ENCODE data around the gene VASH1. TPM values are rescaled to one million over a fixed set of nuclear protein-coding genes. Genes with fewer than 3 reads are reported as not detected.
"Not testable (repeated sequence)": the region's sequence is repeated elsewhere in the genome, so short reads cannot be mapped to it uniquely, and the experiment has no call there.

VASH1 gene
- polyA plus RNA-seq, 1 experiment = 5.0 TPM

DNA sequence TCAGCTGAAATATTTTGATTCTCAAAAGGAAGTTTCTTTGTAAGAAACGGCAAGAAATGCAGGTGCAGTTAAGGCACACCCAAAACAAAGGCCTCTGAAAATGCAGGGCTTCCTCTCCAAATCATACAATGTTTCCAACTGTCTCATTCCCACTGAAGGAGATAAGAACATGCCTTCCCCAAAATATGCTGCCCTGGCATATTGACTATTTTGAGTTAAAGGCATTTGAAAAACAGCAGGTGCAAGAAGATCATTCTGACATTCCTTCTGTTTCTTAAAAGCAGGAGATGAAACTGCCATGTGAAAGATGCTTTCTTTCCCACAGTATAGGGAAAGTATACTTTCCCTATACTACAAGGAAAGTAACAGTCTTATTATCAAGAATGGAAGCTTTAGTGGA is 33.4 kb upstream of the VASH1 start:
- ChIA-PET POLR2A (no interaction called here), CTCF (interaction anchor here (1.2 to 2.9 kb wide), 2 partner anchors 17 to 57 kb away, joined by 3 to 15 read pairs; no protein-coding TSS in a partner anchor)
- Histone ChIP-seq H3K4me3 (ENCODE audit: low read depth, low read length) (no peak overlapping the region), H3K27ac (ENCODE audit: low read depth, low read length) (no peak overlapping the region), H3K9me3 (ENCODE audit: control insufficient read depth, insufficient read depth, low read length) (no peaks in the 10 kb centered on the region), H3K27me3 (ENCODE audit: control insufficient read depth, insufficient read depth, low read length) (no peaks in the 10 kb centered on the region)
- TF ChIP-seq, protein P1, sequence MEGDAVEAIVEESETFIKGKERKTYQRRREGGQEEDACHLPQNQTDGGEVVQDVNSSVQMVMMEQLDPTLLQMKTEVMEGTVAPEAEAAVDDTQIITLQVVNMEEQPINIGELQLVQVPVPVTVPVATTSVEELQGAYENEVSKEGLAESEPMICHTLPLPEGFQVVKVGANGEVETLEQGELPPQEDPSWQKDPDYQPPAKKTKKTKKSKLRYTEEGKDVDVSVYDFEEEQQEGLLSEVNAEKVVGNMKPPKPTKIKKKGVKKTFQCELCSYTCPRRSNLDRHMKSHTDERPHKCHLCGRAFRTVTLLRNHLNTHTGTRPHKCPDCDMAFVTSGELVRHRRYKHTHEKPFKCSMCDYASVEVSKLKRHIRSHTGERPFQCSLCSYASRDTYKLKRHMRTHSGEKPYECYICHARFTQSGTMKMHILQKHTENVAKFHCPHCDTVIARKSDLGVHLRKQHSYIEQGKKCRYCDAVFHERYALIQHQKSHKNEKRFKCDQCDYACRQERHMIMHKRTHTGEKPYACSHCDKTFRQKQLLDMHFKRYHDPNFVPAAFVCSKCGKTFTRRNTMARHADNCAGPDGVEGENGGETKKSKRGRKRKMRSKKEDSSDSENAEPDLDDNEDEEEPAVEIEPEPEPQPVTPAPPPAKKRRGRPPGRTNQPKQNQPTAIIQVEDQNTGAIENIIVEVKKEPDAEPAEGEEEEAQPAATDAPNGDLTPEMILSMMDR (IDR thresholded peaks at IDR 0.05; ENCODE audit: low read depth, low read length) = no peak
- no peak for DNase-seq (ENCODE audit: low read depth, low spot score)

DNA sequence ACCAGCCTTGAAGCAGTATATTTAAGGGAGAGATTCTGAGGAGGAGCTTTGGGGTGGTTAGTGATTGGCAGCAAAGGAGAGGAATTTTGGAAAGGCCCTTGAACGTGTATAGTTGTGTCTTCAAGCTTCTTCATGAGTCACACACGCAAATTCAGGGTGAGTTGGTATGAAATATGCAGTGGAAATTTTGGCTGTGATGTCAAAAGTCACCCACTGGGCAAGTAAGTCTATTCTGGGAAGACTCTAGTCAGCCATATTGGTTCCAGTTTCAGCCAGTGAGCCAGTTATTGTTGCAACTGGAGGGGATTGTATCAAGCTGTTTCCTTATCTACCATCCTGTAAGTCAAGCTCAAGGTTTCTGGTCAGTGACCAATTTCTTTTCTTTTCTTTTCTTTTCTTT is 32.0 kb upstream of the VASH1 start:
- CTCF ChIA-PET = interaction anchor here (2.9 kb wide), 1 partner anchor 19 kb away, joined by 15 read pairs; no protein-coding TSS in a partner anchor
- Histone ChIP-seq H3K27ac (ENCODE audit: low read depth, low read length) (no peak overlapping the region), H3K4me3 (ENCODE audit: low read depth, low read length) (no peak overlapping the region), H3K9me3 (ENCODE audit: control insufficient read depth, insufficient read depth, low read length) (no peaks in the 10 kb centered on the region), H3K27me3 (ENCODE audit: control insufficient read depth, insufficient read depth, low read length) (no peaks in the 10 kb centered on the region)
- no peak for DNase-seq (ENCODE audit: low read depth, low spot score)
- TF ChIP-seq, protein P1 (IDR thresholded peaks at IDR 0.05; ENCODE audit: low read depth, low read length) = no peak
- POLR2A ChIA-PET = no interaction called here

DNA sequence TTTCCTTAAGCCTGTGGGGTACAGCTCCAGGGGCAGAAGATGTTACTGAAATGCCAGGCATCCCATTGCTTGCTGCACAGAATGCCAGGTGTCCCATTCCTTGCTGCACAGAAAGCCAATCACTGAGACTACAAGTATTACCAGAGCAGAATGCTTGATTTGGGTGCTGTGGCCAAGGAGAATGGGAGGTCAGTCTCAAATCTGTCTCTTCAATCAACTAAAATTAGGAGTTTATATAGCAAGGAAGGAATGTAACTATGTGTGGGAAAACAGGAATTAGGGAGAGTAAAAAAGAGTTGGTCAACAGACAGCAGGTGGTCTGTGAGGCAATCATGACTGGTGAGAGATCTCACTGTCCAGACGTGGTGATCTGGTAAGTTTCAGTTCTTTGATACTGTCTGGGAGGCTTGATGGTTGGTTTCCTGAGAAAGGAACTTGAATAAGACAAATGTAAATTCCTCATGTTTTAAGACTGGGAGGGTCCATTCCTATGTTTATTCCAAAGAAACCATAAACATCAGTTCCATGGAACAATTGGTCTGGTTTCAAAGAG is 31.2 kb upstream of the VASH1 start:
- Histone ChIP-seq H3K27ac (ENCODE audit: low read depth, low read length) (no peak overlapping the region), H3K27me3 (ENCODE audit: control insufficient read depth, insufficient read depth, low read length) (no peaks in the 10 kb centered on the region), H3K4me3 (ENCODE audit: low read depth, low read length) (no peak overlapping the region), H3K9me3 (ENCODE audit: control insufficient read depth, insufficient read depth, low read length) (no peaks in the 10 kb centered on the region)
- ChIA-PET CTCF (interaction anchor here (2.9 kb wide), 1 partner anchor 20 kb away, joined by 15 read pairs; no protein-coding TSS in a partner anchor), POLR2A (no interaction called here)
- DNase-seq (ENCODE audit: low read depth, low spot score) = no peak
- TF ChIP-seq, protein P1 (IDR thresholded peaks at IDR 0.05; ENCODE audit: low read depth, low read length) = no peak

GRCh38 chr14:76734501-76734900 is 26.8 kb upstream of the VASH1 start:
- POLR2A ChIA-PET; CTCF ChIA-PET; H3K27me3 ChIP-seq (ENCODE audit: control insufficient read depth, insufficient read depth, low read length); DNase-seq (ENCODE audit: low read depth, low spot score); H3K4me3 ChIP-seq (ENCODE audit: low read depth, low read length); H3K9me3 ChIP-seq (ENCODE audit: control insufficient read depth, insufficient read depth, low read length); H3K27ac ChIP-seq (ENCODE audit: low read depth, low read length): not testable (repeated sequence)

GRCh38 chr14:76736514-76736913 is 24.8 kb upstream of the VASH1 start:
- peaks cover 2% of the 10 kb centered on the region for H3K27me3 ChIP-seq (ENCODE audit: control insufficient read depth, insufficient read depth, low read length)
- no peak for DNase-seq (ENCODE audit: low read depth, low spot score)
- H3K27ac ChIP-seq (ENCODE audit: low read depth, low read length) = no peak overlapping the region
- H3K9me3 ChIP-seq (ENCODE audit: control insufficient read depth, insufficient read depth, low read length) = no peaks in the 10 kb centered on the region
- POLR2A ChIA-PET = no interaction called here
- CTCF ChIA-PET = no interaction called here
- TF ChIP-seq, protein P1 (IDR thresholded peaks at IDR 0.05; ENCODE audit: low read depth, low read length) = no peak
- H3K4me3 ChIP-seq (ENCODE audit: low read depth, low read length) = no peak overlapping the region

All from AG04450 (cell line).